Measurements from ENCODE around the gene RHCE.

GRCh38 chr1:25462732-25463131 lies 42.1 kb upstream of the RHCE start:
- no peak for TF ChIP-seq ZNF274 (IDR thresholded peaks at IDR 0.05; ENCODE audit: low read depth, low read length)
- no peak for TF ChIP-seq YY1 (IDR thresholded peaks at IDR 0.05; ENCODE audit: insufficient read depth, insufficient read length)
